ENCODE measurements around the gene ACAD11.

Gene ACAD11

DNA sequence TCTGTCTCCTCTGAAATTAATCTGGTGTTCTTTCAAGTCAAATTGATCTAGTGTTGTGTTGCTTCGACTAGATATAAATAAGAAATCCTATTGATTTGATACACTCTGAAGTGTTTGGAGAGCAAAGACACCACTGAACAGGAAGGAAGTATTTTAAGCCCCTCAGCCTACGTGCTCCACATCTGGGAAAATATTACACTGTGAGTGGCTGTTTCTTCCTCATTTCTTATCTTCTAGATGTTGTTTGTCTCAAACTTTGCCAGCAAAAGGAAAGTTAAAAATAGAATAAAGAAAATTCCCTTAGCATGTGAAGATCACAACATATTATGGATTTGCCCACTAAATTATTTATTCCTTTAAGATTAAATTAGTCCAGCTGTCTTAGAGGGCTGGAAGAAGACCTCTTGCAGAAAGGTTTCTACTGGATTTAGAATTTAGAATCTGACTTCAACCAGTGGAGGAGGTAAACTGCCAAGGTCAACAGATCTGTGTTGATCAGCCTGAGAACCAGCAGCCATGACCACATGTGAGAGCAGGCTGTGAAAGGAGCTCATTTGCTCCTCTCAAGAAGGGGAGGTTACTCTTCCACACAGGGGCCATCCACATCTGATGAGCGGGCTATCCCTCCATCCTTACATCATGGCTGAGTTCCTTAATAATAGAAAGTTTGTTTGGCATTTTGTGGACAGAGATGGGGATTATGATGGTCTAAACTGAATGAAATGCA is 108.9 kb downstream of the ACAD11 start:
- DNase-seq = no peak

GRCh38 chr3:132549890-132550578 is 109.6 kb downstream of the ACAD11 start:
- DNase-seq = no peak

DNA sequence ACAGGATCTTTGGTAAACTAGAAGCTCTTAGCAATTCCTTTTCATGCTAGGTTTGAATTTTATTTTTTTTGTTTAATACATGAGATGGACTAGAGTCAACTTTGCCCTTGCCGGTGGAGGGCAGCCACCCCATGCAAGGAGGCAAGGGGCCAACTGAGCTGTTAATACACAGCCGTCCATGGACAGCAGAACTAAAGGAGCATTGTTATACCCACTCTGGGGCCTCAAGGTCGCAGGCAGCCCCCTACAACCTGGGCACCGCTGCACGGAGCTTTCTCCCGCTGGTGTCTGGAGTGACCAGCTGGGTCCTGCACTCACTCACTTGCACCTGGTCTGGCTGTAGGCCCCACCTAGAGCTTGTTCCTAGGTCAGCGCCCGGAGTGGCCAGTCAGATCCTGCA is 110.4 kb downstream of the ACAD11 start:
- no peak for DNase-seq

- no peak for DNase-seq
These were observed 114.1 kb downstream of the ACAD11 start for GRCh38 chr3:132545471-132545870.

- no peak for DNase-seq
These were observed 115.5 kb downstream of the ACAD11 start for GRCh38 chr3:132544130-132544529.

DNA sequence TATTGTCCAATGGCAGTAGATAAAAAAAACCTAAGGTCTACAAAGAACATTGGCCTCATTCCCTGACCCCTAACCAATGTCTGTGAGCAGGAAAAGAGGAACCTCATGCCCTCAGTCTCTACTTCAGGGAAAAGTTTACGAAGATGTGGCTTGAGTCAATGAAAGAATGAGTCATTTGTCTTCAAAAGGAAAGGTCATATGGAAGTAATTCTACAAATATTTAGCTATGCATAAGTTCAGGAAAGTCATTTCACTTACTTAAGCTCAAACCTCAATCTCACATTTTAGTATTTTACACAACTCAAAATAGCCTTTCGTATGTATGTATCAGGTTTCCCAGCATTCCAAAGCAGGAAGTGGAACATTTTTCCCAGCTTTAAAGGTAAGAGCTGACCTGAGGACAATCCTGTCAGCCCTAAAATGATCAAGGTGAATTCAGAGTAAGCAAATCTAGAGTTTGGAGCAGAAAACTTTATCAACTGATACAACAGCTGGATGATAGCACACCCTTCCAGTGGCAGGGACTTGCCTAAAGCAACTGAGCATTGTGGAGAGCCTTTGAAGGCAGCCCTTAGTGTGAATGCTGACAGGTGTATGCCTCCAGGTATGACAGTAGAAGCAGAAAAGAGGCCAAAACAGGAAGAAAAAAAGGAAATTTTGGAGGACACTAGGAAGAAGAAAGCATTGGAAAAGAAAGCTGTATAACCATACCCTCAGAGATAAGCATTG is 116.4 kb downstream of the ACAD11 start:
- DNase-seq = no peak

GRCh38 chr3:132542577-132542976 is 117.0 kb downstream of the ACAD11 start:
- DNase-seq = no peak

GRCh38 chr3:132539681-132540080 is 119.9 kb downstream of the ACAD11 start:
- no peak for DNase-seq

- DNase-seq = no peak
These were observed 121.5 kb downstream of the ACAD11 start for GRCh38 chr3:132538072-132538471.

DNA sequence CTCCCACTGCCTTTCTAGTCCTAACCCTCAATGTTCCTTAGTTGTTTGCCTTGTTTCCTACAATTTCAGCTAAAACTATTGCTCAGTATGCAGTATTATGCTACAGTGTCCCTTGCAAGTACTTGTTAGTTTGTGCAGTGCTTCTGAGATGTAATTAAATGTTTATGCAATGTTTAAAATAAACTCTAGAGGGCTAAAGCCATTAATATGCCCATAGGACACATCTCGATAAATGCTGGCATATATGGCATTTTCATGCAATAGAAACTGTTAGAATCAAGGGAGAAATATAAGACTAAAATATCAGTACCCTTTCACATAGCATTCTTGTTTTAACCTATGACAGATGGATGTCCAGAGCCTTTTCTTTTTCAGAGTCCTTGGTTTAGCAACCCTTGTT is 122.3 kb downstream of the ACAD11 start:
- no peak for DNase-seq

DNA sequence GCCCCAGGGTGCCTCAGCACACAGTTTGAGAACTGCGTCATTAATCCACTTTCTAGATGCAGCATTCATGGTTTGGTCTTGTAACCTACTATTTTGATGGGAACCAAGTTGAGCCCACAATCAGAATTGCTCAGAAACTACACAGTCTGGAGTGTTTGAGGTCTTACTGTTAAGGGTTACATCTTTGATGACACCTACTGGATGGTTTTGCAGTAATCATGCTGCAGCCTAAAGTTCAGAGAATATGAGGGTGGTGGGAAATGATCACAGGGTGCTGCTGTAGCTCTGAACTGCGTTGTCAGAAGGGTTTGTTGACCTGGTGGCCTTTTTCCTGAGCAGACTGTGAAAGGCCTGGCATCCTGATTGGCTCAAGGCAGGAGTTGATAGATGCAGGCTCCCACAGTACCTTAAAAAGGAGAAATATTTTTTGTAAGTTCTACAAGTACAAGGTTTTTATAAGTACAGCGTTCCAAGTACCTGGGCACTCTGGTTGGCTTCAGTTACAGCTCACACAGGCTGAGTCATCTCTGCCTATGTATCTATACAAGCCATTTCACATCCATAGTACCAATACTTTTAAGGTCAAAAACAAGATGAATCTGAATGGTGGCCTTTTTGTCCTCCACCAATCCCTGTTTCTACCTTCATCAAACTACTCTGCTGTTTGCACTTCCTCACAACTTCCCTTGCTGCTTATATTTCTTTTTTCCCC is 123.0 kb downstream of the ACAD11 start:
- no peak for DNase-seq

- peak; percentile 18 for DNase-seq
These were observed 123.8 kb downstream of the ACAD11 start for GRCh38 chr3:132535575-132536441.

GRCh38 chr3:132530624-132531023 is 129.0 kb downstream of the ACAD11 start:
- no peak for DNase-seq

GRCh38 chr3:132522353-132522752 is 137.3 kb downstream of the ACAD11 start:
- DNase-seq = no peak

GRCh38 chr3:132521901-132522300 is 137.7 kb downstream of the ACAD11 start:
- DNase-seq = no peak

DNA sequence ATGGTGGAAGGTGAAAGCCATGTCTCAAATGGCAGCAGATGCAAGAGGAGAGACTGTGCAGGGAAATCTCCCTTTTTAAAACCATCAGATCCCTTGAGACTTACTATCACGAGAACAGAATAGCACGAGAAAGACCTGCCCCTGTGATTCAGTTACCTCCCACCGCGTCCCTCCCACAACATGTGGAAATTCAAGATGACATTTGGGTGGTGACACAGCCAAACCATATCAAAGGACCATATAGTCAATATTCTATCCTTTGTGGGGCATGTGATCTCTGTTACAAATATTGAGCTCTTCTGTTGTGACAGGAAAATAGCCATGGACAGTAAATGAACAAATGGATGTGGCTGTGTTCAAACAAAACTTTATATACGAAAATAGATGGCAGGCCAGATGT is 139.7 kb downstream of the ACAD11 start:
- no peak for DNase-seq

GRCh38 chr3:132517311-132517710 is 142.3 kb downstream of the ACAD11 start:
- DNase-seq = no peak

DNA sequence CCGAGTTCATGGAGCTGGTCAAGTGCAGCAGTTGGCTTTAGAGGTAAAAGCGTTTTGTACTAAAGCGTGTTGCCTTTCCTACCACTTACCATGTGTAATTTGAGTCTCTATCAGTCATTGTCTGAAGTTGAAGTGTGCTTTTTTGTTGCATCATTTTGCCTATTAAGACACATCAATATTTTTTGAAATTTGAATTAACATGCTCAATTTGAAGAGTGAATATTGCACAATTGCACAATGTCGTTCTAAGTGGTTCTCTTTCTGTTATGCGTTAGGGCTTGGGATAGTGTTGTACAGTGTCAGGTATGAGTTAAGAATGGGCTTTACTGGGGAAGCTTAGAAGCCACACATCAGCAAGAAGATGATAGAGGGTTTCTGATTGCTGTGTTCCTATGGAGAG is 146.6 kb downstream of the ACAD11 start:
- no peak for DNase-seq

DNA sequence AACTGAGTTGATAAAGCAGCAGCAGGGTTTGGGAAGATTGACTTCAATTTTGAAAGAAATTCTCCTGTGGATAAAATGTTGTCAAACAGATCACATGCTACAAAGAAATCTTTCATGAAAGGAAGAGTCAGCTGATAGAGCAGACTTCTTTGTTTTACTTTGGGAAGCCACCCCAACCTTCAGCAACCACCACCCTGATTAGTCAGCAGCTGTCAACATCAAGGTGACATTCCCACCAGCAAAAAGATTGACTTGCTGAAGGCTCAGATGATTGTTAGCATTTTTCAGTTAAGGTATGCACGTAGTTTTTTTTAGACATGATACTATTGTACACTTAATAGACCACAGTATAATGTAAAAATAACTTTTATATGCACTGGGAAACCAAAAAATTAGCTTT is 150.1 kb downstream of the ACAD11 start:
- no peak for DNase-seq

- no peak for DNase-seq
These were observed 150.5 kb downstream of the ACAD11 start for GRCh38 chr3:132509096-132509495.
